Gastroesophageal sphincter (tissue), 3 donors: ENCODE data around the gene FYN.

Experiments
- EP300 ChIP-seq: sonication (generic); formaldehyde crosslinking; IDR thresholded peaks from one replicate; pipeline ENCODE4 v1.6.1; 2017; ENCODE audit warnings: antibody characterized with exemption, mild to moderate bottlenecking
- POLR2A ChIP-seq, 2 donors: fragments of 450-650 bp; IDR thresholded peaks; one replicate each; pipeline ENCODE4 v1.6.1; 2017; ENCODE audit warnings: antibody characterized with exemption in 2 of 2, mild to moderate bottlenecking in 2 of 2, moderate library complexity in 1 of 2
- TF ChIP-seq, protein P1 (sequence below), 4 experiments: fragments of 200-600 bp in 2 of 4; fragments of 450-650 bp in 2 of 4; sonication (generic) in 1 of 4; IDR thresholded peaks; one replicate each; pipeline ENCODE4 v1.5.1; 2017 to 2019; ENCODE audit warnings: antibody characterized with exemption in 4 of 4, mild to moderate bottlenecking in 2 of 4, moderate library complexity in 2 of 4

DNA sequence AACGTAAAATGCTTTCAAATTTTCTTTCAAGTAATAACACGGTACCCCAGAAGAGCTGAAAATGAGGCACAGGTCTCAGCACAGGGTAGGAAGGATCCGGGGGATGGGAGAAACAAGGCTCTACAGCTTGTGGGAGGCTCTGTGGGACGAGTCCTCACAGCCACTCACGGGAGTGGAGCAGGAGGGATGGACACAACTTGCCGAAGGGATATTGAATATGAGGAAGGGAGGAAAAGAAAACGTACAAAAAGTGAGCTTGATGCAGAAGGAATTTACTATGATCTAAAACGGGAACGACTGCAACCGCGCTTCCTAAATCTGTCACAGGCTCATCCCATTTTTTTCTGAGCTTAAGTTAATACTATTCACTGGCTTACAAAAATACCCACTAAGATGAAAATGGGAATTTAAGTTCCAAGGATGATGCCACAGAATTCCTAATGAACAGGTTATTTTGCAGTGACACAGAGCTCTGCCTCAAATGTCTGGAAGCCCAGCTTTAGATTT, 72.9 kb downstream of the FYN start:
- TF ChIP-seq, protein P1, sequence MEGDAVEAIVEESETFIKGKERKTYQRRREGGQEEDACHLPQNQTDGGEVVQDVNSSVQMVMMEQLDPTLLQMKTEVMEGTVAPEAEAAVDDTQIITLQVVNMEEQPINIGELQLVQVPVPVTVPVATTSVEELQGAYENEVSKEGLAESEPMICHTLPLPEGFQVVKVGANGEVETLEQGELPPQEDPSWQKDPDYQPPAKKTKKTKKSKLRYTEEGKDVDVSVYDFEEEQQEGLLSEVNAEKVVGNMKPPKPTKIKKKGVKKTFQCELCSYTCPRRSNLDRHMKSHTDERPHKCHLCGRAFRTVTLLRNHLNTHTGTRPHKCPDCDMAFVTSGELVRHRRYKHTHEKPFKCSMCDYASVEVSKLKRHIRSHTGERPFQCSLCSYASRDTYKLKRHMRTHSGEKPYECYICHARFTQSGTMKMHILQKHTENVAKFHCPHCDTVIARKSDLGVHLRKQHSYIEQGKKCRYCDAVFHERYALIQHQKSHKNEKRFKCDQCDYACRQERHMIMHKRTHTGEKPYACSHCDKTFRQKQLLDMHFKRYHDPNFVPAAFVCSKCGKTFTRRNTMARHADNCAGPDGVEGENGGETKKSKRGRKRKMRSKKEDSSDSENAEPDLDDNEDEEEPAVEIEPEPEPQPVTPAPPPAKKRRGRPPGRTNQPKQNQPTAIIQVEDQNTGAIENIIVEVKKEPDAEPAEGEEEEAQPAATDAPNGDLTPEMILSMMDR (IDR thresholded peaks at IDR 0.05): no peak
- TF ChIP-seq EP300 (no peak), POLR2A (IDR thresholded peaks at IDR 0.05) (no peak)
